HCEC 1CT (cell line): ENCODE measurements around the gene ANKRD10.

Experiments used
- DNase-seq: peaks from one replicate; pipeline ENCODE4 v3.0.0-alpha.2; 2017

Gene ANKRD10

DNA sequence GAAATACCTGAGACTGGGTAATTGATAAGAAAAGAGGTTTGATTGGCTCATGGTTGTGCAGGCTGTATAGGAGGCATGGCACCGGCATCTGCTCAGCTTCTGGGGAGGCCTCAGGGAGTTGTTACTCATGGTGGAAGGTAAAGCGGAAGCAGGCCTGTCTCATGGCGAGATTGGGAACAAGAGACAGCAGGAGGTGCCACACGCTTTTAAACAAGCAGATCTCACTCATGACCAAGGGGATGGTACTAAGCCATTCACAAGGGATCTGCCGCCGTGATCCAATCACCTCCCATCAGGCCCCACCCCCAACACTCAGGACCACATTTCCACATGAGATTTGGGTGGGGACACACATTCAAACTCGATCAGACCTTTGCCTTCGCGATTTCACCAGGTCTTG is 86.2 kb downstream of the ANKRD10 start:
- no peak for DNase-seq
